ENCODE data around the gene AKAP8. TPM values are rescaled to one million over a fixed set of nuclear protein-coding genes. Genes with fewer than 3 reads are reported as not detected.
"Not testable (repeated sequence)": the region's sequence is repeated elsewhere in the genome, so short reads cannot be mapped to it uniquely, and the experiment has no call there.

AKAP8 gene
- total and polyA plus RNA-seq, 8 donors, result 9.5 to 38.7 (median 21.4) TPM

GRCh38 chr19:15368798-15369593, 10.6 kb downstream of the AKAP8 start:
- intact Hi-C loops (cut with DNase I; ENCODE audit: low total_unique reads), result no loop called here
- no peaks in the 10 kb centered on the region for H3K9me3 ChIP-seq
- no peak for TF ChIP-seq POLR2A (IDR thresholded peaks at IDR 0.05)
- TF ChIP-seq CTCF (IDR thresholded peaks at IDR 0.05), result no peak
- TF ChIP-seq POLR2AphosphoS5 (IDR thresholded peaks at IDR 0.05), result no peak
- TF ChIP-seq EP300 (IDR thresholded peaks at IDR 0.05), result no peak
- DNase-seq, result no peak
- 92 to 95% (median 92%) methylated on average over 34 to 35 of the region's 35 CpGs for WGBS, 5 donors
- H3K36me3 ChIP-seq, result peaks cover 88 to 99% (median 99%) of the 10 kb centered on the region in 4 donors
- H3K27me3 ChIP-seq, result no peaks in the 10 kb centered on the region
- H3K27ac ChIP-seq, result no peak overlapping the region
- H3K4me3 ChIP-seq, result no peak overlapping the region
- peaks cover 0 to 13% (median 7%) of the 10 kb centered on the region in 4 donors for H3K4me1 ChIP-seq

- intact Hi-C loops (cut with DNase I; ENCODE audit: low total_unique reads), result no loop called here
- H3K36me3 ChIP-seq, result peaks cover 81 to 98% (median 91%) of the 10 kb centered on the region in 4 donors
- no peaks in the 10 kb centered on the region for H3K27me3 ChIP-seq
- DNase-seq, result no peak
- no peak overlapping the region for H3K4me3 ChIP-seq
- H3K27ac ChIP-seq, result no peak overlapping the region
- 95% methylated on average over 21 to 24 of the region's 24 CpGs for WGBS, 5 donors
- peaks cover 0 to 4% (median 0%) of the 10 kb centered on the region in 4 donors for H3K4me1 ChIP-seq
- TF ChIP-seq EP300 (IDR thresholded peaks at IDR 0.05) (no peak), POLR2A (IDR thresholded peaks at IDR 0.05) (no peak), POLR2AphosphoS5 (IDR thresholded peaks at IDR 0.05) (no peak), CTCF (IDR thresholded peaks at IDR 0.05) (no peak)
- H3K9me3 ChIP-seq, result no peaks in the 10 kb centered on the region
Observed at GRCh38 chr19:15368051-15368632, 11.4 kb downstream of the AKAP8 start.

GRCh38 chr19:15367439-15367838, 12.1 kb downstream of the AKAP8 start:
- H3K36me3 ChIP-seq, result peaks cover 74 to 96% (median 86%) of the 10 kb centered on the region in 4 donors
- TF ChIP-seq CTCF (IDR thresholded peaks at IDR 0.05) (no peak), POLR2A (IDR thresholded peaks at IDR 0.05) (no peak), POLR2AphosphoS5 (IDR thresholded peaks at IDR 0.05) (no peak), EP300 (IDR thresholded peaks at IDR 0.05) (no peak)
- 79 to 93% (median 84%) methylated on average over 3 of the region's 3 CpGs for WGBS, 5 donors
- no peak overlapping the region for H3K27ac ChIP-seq
- H3K4me1 ChIP-seq, result no peaks in the 10 kb centered on the region
- DNase-seq, result no peak
- intact Hi-C loops (cut with DNase I; ENCODE audit: low total_unique reads), result no loop called here
- no peaks in the 10 kb centered on the region for H3K27me3 ChIP-seq
- H3K4me3 ChIP-seq, result no peak overlapping the region
- no peaks in the 10 kb centered on the region for H3K9me3 ChIP-seq

- H3K27ac ChIP-seq, result no peak overlapping the region
- H3K4me3 ChIP-seq, result no peak overlapping the region
- WGBS, 5 donors, result 93 to 98% (median 95%) methylated on average over 5 to 6 of the region's 6 CpGs
- no peak for DNase-seq
- H3K36me3 ChIP-seq, result peaks cover 72 to 95% (median 84%) of the 10 kb centered on the region in 4 donors
- no peaks in the 10 kb centered on the region for H3K27me3 ChIP-seq
- H3K9me3 ChIP-seq, result no peaks in the 10 kb centered on the region
- no peaks in the 10 kb centered on the region for H3K4me1 ChIP-seq
- no peak for TF ChIP-seq CTCF (IDR thresholded peaks at IDR 0.05)
- no peak for TF ChIP-seq POLR2A (IDR thresholded peaks at IDR 0.05)
- TF ChIP-seq EP300 (IDR thresholded peaks at IDR 0.05), result no peak
- TF ChIP-seq POLR2AphosphoS5 (IDR thresholded peaks at IDR 0.05), result no peak
- intact Hi-C loops (cut with DNase I; ENCODE audit: low total_unique reads), result no loop called here
Observed at GRCh38 chr19:15365264-15365663, 14.3 kb downstream of the AKAP8 start.

GRCh38 chr19:15363791-15364190, 15.8 kb downstream of the AKAP8 start:
- H3K36me3 ChIP-seq, result peaks cover 73 to 95% (median 84%) of the 10 kb centered on the region in 4 donors
- H3K9me3 ChIP-seq; H3K27ac ChIP-seq; H3K4me1 ChIP-seq; DNase-seq; intact Hi-C loops (cut with DNase I; ENCODE audit: low total_unique reads); H3K4me3 ChIP-seq; H3K27me3 ChIP-seq: not testable (repeated sequence)
- WGBS, 5 donors, result 36 to 58% (median 43%) methylated on average over 3 of the region's 3 CpGs

- intact Hi-C loops (cut with DNase I; ENCODE audit: low total_unique reads); DNase-seq: not testable (repeated sequence)
- peaks cover 73 to 95% (median 84%) of the 10 kb centered on the region in 4 donors for H3K36me3 ChIP-seq
Observed at GRCh38 chr19:15363048-15363447, 16.5 kb downstream of the AKAP8 start.

GRCh38 chr19:15360015-15360414, 19.6 kb downstream of the AKAP8 start:
- H3K4me1 ChIP-seq; DNase-seq; H3K4me3 ChIP-seq; H3K9me3 ChIP-seq; H3K27me3 ChIP-seq; intact Hi-C loops (cut with DNase I; ENCODE audit: low total_unique reads); H3K27ac ChIP-seq: not testable (repeated sequence)
- 62 to 75% (median 70%) methylated on average over 4 of the region's 4 CpGs for WGBS, 5 donors
- peaks cover 73 to 95% (median 84%) of the 10 kb centered on the region in 4 donors for H3K36me3 ChIP-seq

More at GRCh38 chr19:15363048-15363447, 16.5 kb downstream of the AKAP8 start:
- H3K4me1 ChIP-seq, H3K27me3 ChIP-seq, H3K4me3 ChIP-seq, H3K27ac ChIP-seq, H3K9me3 ChIP-seq: not testable (repeated sequence)
- 95 to 100% (median 98%) methylated on average over 2 to 25 of the region's 30 CpGs; no CpG with 5 or more reads in 2 of the 5 donors for WGBS, 5 donors
